HG03175 (cell line): ENCODE data around the gene CHST4.
A peak's percentile ranks its signal among the peaks of the same experiment; 100 is the strongest.
"Not testable (repeated sequence)": the region's sequence is repeated elsewhere in the genome, so short reads cannot be mapped to it uniquely, and the experiment has no call there.

Experiments
- ATAC-seq: cut with Tn5 transposase; IDR thresholded peaks from one replicate; pipeline ENCODE4 v1.9.1; 2021; ENCODE audit warnings: mild to moderate bottlenecking, moderate library complexity; ENCODE audit not compliant: unreplicated experiment

CHST4 gene

DNA sequence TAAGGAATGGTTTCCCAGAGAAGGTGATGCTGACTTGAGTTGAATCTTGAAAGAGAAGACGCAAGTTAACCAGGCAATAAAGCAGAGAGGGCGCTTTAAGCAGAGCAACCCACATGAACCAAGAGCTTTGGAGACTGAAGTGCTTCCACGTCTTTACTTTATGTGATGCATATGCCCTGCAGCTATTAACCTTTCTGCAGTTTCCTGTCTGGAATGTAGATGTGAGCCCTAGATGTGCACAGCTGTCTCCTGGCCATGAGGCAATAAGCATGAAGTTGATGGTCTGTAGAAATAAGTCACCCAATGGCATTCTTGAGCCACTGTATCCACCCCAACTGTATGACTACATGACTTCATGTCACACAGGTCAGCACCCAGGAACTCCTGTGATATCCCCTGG lies 5.7 kb upstream of the CHST4 start:
- ATAC-seq, result no peak

DNA sequence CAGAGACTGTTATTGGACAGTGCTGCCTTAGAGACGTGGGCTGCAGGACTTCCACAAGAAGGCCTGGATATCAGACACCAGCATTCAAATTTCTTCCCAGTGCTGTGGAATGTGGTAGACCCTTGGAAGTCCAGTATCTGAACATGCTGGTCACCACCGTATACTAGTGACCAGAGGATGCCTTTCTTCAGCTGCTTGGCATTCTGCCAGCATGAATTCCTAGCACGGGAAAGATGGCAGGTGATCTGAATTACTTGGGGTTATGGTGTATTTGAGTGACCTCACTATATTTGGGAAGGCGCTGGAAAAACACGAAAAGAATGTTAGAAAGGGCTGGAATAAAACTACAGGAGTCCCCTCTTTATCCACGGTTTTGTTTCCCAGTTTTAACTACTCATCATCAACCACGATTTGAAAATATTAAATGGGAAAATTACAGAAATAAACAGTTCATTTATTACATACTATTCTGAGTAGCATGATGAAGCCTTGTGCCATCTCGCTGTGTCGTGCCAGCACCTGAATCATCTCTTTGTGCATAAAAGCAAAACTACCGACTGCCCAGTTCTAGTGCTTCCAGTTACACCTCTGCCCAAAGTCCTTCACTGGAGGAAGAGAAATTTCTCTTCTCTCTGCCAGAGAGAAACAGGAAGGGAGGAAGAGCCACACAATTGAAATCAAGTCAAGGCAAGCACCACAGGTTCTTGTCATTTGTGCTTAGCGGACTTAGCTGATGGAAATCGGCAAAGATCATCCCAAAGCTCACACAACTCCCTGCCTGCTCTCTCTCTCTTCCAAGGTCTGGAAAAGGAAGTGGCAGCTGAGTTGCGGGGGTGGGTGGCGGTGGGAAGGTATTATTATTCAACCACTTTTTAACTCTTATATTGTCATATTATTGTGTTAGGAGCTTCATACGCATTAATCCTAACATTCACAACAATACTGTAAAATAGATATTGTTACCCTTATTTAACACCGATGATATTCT lies 1.4 kb upstream of the CHST4 start:
- no peak for ATAC-seq

DNA sequence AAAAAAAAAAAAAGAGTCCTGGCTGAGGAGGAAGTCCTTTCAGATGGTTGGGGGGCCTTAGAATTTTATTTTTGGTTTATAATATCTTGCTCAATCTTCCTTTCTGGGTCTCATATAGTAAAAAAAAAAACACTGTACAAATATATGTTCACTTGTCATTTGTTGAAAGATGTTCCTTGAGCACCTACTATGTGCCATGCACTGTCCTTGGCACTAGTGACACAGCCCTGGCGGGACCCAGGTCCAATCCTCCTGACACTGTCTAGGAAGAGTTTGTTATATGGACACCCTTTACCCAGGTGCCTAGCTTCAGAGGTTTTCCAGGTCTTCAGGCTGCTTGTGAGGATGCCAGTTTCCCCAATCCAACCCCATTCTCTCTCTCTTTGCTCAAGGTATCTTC lies 2.0 kb downstream of the CHST4 start:
- ATAC-seq, result no peak

DNA sequence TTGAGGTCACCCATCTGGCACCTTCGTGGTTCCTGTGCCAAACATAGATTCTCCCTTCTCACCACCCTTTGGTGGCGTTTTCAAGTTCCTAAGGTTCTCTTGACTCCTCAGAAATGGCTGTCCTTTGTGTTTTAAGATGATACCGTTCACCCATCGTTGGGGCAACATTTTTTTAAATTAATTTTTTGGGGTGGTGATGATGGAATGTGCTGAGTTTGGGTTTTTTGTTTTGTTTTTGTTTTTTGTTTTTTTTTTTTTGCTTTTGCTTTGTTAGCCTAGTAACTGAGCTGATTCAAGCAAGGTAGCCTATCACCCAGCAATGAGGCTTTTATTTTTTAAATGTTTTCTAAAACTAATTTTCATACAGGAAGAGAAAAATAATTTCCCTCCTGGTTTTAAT lies 2.6 kb downstream of the CHST4 start:
- ATAC-seq, result no peak

DNA sequence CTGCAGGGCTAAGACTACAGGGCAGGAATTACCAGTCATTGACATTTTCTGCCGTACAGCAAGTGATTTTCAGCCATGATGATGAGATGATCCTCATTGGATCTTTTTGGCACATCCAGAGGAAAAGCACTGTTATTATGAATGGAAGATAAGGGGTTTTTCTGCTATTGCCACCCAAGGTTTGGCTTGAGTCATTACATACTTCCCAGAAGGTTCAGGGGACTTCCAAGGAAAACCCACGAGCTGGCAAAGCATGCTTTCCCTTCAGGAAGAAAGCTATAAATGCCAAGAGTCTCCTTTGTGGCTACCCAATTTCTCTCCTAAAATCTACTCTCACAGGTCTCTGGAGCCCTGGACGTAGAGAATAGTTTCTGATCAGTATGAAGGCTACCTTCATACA lies 6.1 kb downstream of the CHST4 start:
- no peak for ATAC-seq

DNA sequence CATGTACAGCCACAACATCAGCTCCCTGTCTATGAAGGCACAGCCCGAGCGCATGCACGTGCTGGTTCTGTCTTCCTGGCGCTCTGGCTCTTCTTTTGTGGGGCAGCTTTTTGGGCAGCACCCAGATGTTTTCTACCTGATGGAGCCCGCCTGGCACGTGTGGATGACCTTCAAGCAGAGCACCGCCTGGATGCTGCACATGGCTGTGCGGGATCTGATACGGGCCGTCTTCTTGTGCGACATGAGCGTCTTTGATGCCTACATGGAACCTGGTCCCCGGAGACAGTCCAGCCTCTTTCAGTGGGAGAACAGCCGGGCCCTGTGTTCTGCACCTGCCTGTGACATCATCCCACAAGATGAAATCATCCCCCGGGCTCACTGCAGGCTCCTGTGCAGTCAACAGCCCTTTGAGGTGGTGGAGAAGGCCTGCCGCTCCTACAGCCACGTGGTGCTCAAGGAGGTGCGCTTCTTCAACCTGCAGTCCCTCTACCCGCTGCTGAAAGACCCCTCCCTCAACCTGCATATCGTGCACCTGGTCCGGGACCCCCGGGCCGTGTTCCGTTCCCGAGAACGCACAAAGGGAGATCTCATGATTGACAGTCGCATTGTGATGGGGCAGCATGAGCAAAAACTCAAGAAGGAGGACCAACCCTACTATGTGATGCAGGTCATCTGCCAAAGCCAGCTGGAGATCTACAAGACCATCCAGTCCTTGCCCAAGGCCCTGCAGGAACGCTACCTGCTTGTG lies 10.7 kb downstream of the CHST4 start:
- no peak for ATAC-seq

DNA sequence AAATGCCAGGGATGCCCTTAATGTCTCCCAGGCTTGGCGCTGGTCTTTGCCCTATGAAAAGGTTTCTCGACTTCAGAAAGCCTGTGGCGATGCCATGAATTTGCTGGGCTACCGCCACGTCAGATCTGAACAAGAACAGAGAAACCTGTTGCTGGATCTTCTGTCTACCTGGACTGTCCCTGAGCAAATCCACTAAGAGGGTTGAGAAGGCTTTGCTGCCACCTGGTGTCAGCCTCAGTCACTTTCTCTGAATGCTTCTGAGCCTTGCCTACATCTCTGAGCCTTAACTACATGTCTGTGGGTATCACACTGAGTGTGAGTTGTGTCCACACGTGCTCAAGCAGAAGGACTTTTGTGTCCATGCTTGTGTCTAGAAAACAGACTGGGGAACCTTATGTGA lies 11.4 kb downstream of the CHST4 start:
- ATAC-seq, result peak; percentile 61

DNA sequence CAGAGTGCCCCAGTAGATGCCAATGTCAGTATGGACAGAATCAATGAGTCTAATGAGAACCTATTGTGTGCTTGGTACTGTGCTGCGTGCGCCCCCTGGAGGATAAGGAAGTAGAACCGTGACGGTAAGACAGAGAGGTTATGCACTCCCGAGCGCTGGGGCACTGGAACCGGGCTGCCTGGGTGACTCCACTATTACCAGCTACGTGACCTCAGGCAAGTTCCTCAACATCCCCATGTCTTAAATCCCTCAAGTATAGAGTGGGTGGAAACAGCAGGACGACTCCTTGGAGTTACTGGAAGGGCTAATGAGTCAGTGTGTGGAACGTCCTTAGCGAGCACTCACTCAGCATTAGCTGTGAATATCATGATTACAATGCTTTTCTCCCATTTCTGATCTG lies 16.2 kb downstream of the CHST4 start:
- peak; percentile 67 for ATAC-seq

DNA sequence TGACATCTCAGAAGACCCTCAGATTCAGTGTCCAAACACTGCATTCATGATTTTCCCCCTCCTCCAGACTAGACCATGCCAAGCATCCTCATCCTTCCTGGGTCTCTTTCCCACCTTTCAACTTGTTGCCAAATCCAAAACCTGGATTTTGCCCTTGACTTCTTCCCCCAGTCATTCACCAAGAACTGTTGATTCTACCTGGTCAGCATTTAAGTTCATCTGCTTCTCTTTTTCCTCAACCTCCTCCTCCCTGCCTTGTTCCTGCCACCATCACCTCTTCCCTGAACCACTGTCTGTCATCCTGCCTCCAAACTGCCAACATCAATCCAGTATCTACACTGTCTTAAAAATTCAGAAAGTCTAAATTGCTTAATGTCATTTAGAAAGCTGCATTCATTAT lies 20.9 kb downstream of the CHST4 start:
- no peak for ATAC-seq

DNA sequence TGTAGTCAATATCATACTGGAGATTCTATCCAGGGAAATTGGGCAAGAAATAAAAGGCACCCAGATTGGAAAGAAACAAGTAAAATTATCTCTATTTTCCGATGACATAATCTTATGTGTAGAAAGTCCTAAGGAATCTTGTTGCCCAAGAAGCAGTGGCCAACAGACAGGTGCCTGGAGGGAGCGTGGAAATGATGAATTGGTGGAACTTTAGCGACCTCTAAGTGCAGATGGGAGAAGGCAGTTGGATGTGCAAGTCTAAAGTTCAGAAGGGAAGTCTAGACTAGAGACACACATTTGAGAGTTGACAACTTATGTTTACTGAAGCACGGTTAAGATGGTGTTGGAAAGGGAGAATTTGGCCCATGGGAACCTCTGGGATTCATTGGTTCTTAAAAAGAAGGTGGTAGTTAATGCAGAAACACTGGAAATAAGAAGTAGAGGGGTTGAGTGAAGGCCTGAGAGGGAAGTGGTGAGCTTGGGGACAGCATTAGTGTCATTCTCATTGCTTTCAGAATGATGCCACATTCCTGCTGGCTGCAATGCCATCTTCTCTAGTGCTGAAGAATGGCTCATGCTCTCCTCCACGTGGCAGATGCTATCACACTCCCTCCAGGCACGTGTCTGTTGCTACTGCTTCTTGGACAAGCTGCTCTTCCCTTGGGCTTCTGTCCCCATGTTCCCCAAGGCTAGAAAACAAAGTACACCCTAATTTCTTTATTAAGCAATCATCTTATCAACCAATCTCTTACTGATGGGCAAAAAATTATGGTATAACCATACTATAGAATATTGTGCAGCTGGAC lies 26.7 kb downstream of the CHST4 start:
- ATAC-seq, result no peak

DNA sequence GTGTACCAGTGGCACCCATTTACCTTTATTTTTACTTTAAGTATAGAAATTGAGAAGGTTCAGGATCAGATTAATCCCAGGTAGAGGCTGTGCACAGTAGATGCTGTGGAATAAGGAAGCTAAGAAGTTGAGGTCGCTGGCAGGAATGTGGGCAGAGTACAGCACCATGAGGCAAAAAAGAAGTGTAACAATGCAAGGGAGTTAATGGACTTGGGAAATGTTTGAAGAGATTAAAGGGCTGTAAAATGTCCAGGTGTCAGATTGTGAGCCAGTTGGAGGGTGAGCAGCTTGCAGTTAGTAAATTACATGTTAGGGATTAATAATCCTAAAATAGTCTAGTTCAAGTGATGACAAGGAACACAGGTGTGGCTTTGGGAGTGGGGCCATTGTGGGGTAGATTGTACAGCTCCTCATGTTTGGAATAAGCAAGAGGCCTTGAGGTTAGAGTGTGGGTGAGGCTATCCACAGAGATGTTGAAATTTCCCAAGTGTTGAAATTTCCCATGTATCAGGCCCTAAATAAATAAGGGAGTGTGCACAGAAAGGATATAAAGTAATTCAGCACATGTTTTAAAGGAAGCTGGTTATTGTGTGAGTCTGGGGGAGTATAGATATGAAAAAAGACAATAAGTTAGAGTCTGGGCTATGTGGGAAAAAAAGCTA lies 29.1 kb downstream of the CHST4 start:
- ATAC-seq, result no peak

DNA sequence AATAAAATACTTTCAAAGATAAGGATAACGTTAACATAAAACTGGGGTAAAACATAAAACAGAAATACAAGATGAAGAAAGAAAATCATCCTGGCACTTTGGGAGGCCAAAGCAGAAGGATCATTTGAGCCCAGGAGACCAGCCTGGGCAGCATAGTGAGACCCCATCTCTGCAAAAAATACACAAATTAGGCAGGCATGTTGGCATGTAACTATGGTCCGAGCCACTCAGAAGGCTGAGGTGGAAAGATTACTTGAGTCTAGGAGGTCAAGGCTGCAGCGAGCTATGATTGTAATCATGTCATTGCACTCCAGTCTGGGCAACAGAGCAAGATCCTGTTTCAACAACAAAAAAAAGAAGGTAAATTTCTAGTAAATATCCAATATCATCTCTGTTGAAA lies 31.1 kb downstream of the CHST4 start:
- no peak for ATAC-seq

DNA sequence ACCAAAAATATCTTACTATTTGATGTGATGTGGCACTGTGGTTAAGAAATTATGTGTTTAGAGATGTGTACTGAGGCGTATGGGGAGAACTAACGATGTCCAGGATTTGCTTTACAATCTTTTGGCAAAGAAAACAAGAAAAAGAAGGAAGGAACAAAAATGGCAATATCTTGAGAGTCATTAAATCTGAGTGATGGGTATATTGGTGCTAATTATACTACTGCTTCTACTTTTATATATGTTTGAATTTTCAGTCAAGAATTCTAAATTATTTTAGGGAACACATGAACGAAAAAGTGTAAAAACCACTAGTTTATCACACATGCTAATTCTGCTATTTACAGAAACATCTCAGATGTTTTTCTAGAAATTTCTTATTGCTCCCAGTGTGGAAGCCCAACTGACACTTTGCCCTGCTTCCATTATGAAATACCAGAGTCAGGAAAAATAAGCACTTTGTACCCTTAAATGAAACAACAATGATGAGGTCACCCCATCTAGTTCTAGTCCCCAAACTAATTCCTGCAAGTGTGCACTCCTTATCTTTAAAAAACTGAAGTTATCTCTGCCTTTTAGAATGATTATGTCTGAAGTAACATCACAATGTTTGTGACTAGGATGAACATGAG lies 31.8 kb downstream of the CHST4 start:
- ATAC-seq, result no peak

DNA sequence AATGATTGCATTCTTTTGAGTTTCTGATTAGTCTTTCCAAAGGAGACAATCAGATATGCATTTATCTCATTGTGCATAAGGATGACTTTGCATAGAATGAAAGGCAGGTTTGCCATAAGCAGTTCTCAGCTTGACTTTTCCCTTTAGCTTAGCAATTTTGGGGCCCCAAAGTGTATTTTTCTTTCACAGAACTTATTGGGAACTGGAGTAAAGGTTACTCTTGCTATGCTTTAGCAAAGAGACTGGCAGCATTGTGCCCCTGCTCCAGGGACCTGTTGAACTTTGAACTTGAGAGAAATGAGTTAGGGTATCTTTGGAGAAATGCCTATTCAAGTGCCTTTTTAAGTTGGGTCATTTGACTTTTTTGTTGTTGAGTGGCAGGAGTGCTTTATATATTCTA lies 33.6 kb downstream of the CHST4 start:
- no peak for ATAC-seq

DNA sequence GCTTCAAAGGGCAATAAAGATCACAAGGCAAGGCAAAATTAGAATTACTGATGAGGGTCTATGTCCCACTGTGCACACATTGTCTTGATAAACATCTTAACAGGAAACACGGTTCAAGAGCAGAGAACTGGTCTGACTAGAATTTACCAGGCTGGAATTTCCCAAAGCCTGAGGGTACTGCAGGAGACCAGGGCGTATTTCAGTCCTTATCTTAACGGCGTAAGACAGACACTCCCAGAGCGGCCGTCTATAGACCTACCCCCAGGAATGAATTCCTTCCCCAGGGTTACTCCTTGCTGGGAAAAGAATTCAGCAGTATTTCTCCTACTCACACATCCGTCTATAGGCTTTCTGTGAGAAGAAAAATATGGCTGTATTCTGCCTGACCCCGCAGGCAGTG lies 35.7 kb downstream of the CHST4 start:
- not testable (repeated sequence) for ATAC-seq

DNA sequence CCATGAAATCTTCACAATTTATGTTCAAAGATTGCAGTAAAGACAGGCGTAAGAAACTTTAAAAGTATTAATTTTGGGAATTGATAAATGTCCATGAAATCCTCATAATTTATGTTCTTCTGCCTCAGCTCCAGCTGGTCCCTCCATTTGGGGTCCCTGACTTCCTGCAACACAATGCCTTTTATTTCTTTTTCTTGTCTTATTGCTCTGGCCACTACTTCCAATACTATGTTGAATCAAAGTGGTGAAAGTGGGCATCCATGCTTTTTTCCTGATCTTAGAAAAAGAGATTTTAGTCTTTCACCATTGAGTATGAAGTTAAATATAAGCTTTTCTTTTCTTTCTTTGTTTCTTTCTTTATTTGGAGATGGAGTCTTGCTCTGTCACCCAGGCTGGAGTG lies 36.3 kb downstream of the CHST4 start:
- no peak for ATAC-seq

DNA sequence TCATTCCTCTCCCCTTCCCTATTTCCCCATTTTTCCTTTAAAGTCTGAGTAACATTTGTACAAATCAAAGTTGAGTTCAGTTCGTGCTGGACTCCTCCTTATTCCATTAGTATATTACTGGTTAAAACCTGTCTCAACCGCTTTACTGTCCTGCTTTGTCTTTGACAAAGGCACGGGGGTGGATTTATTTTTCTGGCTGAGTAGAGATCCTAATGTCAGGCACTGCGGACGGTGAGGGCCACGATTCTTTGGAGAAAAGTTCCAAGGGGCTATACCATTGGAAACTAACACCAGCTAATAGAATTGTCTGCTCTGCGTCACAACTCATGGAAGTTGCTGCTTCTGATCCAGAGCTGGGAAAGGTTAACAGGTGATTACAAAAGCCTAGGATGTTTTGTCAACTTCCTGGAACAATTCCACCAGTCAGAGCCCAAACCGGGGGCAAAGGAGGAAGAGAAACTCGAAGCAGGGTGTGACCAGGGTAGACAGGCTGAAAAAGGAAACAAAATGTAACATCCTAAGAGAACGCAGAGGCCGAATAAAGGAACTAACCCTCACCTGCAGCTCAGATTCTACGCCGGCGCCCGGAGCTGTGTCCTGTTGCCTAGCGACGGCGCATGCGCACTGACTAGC lies 38.2 kb downstream of the CHST4 start:
- peak; percentile 90 for ATAC-seq

DNA sequence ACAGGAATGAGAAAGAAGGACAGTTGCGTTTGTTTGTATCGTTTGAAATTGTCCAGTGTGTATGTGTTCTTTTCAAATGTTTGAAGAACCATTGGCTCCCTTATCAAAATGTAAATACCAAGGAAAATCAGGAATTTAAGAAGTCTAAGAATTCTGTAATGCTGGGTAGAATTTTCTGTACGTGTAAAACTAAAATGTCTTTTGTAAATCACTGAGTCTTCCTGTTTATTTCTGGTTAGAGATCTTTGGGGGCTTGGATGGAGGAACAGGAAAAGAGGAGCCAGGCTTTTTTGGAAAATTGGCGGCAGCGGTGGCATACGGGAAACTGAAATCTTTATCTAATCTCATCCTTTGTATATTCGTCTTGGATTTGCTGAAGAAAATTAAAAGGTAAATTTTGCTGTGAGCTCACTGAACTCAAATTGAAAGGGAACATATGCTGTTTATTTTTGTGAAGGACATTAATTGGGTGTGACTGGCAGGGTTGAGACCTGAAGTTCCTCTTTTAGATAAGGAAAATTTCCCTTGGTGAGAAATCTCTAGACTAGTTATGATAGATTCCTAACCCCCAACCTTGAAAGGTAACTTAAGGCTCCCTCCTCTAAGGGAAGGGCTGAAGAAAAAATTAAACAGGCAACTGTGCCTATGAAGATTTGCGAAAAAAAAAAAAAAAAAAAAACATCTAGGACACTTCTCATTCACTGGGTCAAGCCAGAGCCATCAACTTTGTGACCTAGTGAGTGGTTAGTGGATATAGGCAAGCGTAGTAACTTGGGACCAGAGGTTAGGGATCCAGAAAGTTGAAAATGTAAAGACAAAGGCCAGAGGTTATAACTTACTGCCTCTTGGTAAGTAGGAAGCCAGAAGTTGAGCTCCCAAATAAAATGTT lies 39.8 kb downstream of the CHST4 start:
- ATAC-seq, result no peak

DNA sequence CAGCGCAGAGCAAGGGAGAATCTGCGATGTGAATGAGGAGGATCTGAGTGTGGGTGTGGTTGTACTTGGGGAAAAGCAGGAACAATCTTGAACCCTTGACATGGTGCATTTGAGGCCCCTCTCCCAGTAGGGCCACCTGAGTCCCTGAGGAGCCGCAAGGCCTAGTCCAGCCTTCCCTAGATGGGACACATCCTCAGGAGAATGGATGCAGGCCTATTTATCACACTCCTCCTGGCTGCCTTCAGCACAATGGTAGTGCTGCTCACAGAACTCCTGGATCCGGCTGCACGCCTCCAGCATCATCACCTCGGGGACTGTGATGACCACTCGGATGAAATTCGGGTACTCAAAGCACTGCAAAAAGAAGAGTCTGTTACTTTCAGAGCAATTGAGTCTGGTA lies 41.7 kb downstream of the CHST4 start:
- no peak for ATAC-seq
